ENCODE data around the gene RHO.
"Not testable (repeated sequence)": the region's sequence is repeated elsewhere in the genome, so short reads cannot be mapped to it uniquely, and the experiment has no call there.

RHO gene

DNA sequence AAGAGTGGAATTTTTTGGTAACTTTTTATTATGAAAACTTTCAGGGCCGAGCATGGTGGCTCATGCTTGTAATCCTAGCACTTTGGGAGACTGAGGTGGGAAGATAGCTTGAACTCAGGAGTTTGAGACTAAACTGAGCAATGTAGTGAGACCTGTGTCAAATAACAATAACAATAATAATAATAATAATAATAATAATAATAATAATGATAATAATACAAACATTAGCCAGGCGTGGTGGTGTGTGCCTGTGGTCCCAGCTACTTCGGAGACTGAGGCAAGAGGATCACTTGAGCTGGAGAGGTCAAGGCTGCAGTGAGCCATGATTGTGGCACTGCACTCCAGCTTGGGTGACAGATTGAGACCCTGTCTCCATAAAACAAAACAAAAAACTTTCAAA is 17.5 kb downstream of the RHO start:
- not testable (repeated sequence) for DNase-seq

DNA sequence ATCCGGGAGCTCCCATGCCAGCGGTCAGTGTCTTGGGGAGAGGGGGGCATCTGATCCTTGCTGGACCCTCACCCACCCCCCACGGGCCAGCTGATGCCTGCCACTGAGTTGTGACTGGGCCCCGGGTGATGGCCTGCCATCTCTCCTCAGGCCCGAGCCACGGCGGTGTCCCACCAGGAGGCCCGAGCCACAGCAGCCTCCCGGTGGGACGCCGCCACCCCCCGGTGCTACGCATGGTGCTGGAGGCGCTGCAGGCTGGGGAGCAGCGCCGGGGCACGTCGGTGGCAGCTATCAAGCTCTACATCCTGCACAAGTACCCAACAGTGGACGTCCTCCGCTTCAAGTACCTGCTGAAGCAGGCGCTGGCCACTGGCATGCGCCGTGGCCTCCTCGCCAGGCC is 18.8 kb downstream of the RHO start:
- no peak for DNase-seq

DNA sequence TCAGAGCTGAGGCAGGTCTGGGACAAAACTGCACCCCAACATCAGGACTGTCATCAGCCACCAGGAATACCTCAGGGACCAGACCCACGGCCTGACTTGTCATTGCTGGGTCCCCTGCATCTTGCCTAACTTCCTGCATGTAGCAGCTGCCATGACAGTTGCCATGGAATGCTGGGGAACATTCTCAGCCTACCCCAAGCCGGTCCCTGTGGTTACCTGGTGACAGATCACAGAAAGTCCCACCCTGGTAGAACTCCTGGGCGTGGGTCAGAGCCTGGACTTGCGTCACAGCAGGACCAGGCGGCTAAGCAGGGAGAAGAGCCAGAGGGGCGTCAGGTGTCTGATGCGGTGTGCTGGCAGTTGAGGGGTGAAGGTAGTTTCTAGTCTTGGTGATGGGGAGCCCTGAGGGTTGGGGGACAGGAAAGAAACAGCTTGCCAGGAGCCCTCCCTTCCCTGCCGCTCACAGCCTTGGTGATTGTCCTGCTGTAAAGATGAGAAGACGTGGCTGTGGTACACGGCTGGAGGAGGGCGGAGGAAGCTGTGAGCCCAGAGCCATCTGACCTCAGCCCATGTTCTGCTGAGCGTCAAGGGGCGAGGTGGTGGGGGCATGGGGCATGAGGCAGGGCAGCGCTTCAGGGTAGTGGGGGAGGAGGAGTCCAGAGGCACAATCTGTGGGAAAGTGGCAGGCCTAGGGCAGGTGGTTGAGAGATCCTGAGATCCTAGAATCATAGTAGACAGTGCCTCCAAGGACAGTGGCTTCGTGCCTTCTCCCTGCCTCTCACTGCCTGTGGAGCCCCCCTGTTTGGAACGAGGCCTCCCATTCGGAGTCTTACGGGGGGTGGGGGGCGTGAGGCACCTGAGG is 19.9 kb downstream of the RHO start:
- no peak for DNase-seq

DNA sequence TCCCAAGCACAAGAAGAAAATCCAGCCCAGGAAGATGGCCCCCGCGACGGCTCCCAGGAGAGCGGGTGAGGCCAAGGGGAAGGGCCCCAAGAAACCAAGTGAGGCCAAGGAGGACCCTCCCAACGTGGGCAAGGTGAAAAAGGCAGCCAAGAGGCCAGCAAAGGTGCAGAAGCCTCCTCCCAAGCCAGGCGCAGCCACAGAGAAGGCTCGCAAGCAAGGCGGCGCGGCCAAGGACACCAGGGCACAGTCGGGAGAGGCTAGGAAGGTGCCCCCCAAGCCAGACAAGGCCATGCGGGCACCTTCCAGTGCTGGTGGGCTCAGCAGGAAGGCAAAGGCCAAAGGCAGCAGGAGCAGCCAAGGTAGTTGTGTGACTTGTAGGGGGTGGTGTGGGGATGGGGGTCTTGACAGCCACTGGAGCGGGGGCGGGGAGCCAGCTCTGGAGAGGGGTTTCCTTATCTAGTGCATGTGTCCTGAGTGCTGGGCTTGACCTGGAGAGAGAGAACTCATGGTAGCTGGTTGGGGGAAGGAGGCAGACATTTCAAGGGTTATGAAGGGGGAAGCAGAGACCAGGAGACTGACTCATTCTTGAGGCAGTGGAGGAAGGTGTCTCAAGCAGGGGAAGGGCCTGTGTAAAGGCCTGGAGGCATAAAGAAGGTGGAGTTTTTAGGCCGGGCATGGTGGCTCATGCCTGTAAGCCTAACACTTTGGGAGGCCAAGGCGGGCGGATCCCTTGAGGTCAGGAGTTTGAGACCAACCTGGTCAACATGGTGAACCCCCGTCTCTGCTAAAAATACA is 20.8 kb downstream of the RHO start:
- no peak for DNase-seq

DNA sequence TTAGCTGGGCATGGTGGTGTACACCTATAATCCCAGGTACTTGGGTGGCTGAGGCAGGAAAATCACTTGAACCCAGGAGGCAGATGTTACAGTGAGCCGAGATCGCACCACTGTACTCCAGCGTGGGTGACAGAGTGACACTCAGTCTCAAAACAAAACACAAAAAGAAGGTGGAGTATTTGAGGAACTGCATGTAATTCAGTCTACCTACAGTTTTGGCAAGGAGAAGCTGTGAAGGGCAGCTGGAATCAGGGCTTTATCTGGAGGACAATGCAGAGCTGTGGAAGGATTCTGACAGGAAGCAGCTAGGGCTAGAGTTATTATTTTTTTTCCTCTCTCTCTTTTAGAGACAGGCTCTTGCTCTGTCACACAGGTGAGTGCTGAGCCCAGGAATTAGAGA is 21.4 kb downstream of the RHO start:
- no peak for DNase-seq

DNA sequence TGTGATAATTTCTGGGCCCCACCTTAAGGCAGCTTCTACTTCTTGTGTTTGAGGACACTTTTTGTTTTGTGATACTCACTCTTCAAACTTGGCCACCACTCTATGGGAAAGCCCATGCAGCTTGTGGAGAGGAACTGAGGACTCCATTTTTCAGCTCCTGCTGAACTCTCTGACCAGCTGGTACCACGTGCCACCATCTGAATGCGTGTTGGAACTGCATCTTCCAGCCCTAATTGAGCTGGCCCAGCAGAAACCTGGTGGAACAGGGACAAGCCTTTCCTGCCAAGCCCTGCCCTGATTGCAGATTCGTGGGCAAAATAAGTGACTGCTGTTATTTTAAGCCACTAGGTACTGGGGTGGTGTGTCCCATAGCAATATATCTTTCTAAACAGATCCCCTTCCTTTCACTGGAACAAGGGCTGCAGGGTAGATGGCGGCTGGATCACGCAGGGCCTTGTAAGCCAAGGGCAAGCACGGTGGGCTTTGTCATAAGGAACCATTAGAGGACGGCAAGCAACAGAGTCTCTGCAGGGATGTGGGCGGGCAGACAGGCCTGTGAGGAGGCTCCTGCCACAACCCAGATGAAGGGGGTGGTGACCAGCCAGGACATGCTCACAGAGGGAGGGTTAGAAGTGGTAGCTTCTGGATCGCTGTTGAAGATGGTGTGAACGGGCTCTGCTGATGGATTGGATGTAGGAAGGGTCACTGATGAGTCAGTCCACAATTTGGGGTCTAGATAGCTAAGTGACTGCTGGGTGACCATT is 24.0 kb downstream of the RHO start:
- no peak for DNase-seq

DNA sequence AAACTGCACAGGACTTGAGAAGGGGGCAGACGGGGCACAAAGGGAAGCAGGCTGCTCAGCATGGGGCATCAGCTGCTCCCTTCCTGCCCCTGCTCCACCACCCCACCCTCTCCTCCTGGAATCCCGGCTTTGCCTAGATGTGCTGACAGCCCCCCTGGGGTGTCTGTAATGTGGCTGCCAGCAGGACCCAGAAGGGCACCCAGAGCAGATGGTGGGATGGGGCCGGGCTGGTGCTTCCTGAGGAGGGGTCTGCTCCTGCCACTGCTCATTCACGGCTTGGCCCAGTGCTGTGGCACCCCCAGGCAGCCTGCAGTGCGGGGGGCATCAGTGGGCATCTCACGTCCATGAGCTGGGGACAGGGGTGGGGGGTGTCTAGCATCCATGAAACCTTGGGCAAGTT is 24.7 kb downstream of the RHO start:
- DNase-seq = no peak

DNA sequence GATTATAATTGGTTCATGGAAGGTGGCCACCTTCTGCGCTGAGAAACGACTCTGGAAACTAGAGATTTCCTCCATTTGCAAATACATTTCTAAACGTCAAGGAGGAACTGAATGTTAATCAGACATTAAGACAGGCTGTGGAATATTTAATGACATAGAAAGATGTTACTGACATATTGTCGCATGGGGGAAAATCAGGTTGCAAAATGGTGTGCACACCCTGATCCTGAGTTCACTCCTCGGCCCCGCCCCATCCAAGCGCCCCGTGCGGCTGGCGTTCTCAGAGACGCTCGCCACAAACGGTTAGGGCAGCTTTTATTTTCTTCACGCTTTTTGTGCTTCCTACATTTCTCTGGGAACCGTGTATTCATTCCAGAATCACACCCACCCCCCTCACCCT is 25.3 kb downstream of the RHO start:
- DNase-seq = no peak

DNA sequence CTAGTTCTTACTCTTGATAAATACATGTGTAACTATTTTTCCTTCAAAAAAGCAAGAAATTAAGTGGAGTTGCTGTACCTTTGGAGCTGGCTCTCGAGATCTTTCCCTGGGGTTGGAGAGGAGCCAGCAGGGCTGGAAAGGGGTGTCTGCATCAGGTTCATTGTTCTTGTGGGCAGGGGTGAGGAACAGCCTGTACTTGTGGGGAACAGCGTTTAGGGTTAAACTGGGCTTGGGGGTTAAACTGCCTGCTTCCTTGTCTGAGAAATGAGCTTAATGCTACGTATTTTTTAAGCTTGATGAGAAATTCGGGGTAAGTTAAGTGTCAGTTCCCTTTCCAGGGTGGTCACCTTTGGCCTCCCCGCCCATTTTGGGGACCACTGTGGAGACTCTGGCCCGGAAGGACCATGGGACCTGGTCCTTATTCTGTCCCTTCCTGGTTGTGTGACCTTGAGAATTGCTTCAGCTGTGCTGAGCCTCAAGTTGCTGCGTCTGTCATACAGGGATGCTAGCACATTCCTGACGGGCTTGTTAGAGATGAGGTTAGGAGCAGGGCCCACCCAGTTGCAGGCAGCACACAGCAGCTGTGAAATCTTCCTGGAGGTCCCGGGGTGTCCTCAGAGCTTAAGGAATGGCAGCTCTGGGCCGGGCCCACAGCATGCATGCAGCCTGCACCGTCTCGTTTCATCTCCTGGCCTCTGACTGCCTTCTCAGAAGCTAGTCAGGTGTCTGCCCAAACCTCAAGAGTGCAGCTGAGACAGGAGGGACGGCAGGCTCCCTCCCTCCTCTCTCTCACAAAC is 26.1 kb downstream of the RHO start:
- DNase-seq = no peak

DNA sequence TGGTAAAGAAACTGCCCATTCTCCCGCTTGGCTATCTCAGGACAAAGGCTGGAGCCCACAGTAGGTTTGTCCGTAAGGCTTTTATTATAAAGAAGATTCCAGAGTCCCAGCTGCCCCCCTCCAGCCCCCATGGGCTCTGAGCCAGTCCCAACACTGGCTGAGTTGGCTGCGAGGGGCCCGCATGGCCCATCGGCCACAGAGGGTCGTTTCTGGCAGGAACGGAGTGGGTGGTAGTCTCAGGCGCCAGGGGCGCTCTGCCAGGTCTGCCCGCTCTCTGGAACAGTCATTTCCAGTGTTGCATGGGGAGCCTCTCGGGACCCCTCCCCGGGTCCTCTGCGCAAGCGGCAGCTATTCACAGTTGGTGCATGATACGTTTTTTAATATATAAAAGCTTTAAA is 26.7 kb downstream of the RHO start:
- no peak for DNase-seq

DNA sequence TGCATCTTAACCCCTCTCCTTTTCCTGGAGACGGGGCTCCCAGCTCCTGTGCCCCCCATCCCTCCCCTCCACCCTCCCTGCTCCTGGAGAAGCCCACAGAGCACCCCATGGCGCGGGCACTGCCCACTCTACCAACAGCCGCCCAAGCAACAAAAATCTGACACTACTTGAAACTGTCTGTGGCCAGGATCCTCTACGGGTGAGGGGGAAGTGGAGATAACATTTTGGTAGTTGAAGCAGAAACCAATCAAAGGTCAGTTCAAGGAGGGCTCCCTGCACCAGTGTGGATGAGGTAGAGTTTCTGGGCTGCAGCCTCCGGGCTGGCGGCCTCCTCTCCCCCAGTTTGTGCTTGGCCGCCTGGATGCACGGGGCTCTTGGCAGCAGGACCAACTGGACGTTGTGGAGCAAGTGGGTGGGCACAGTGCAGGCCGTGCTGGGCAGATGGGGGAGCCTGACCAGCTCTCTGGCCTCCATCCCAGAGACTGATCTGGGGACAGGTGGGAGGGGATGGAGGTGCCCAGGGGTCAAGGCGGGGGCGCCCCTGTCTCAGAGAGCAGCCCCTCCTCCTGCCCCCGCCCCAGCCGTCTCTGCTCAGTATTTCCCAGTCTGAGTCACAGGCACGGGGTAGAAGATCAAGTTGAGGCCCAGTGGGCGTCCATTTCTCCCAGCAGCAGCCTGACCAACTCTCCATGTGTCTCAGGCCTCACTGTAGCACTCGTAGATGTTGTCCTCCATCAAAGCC is 27.3 kb downstream of the RHO start:
- no peak for DNase-seq

DNA sequence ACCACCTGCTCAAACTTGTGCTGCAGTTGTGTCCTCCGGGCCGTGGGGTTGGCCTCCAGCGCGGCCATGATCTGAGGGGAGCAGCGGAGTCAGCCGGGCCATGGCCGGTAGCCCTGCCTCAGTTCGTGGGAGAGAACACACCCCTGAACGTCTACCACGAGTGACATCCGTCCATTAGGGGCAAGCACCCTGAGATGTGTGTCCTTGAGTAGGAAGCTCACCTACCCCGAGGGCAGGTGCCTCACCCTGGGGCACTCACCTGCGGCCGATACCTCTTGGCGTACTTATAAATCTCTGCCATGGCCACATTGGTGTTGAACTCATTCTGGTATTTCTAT is 27.9 kb downstream of the RHO start:
- no peak for DNase-seq

DNA sequence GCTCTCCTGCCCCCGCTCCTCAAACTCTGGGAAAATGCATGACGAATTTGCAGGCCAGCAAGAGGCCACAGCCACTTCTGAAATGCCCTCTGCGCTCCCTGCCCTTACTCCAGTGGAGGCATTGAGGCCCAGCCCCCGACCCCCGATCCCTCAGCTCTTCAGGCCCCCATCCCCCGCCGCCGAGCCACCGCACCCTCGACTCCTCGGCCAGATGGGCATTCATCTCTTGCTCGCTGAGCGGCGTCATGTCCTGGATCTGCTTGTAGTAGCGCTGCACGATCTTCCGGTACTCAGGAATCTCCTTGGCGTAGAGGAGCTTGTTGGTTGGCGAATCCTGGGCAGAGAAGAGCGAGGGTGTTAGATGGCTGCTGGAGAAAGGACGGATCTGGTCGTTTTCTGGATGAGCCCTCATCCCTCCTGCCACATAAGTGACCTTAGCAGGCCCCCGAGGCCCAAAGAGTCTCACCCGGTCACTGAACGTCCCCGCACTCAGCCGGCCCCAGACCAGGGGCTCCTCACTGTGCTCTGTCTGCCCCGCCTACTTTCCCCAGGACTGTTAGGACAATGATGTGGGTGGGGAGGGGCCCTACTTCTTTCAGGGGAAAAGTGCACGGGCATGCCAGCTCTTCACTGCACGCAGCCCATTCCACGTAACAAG is 28.6 kb downstream of the RHO start:
- no peak for DNase-seq

DNA sequence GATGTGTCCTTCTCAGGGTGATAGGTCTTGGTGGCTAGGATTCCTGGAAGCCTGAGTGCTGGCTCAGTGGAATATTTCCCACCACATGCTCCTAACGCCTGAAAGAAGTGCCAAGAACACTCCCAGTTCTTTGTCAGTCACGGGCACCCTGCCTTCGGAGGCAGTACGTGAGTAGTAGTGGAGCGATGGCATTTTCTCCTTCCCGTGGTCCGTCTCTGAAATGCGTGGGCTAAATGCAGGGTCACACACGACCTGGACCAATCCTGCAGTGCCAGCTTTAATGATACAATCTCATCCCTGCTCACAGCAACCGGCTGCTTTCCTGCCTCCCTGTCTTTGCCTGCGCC is 29.1 kb downstream of the RHO start:
- DNase-seq = no peak

DNA sequence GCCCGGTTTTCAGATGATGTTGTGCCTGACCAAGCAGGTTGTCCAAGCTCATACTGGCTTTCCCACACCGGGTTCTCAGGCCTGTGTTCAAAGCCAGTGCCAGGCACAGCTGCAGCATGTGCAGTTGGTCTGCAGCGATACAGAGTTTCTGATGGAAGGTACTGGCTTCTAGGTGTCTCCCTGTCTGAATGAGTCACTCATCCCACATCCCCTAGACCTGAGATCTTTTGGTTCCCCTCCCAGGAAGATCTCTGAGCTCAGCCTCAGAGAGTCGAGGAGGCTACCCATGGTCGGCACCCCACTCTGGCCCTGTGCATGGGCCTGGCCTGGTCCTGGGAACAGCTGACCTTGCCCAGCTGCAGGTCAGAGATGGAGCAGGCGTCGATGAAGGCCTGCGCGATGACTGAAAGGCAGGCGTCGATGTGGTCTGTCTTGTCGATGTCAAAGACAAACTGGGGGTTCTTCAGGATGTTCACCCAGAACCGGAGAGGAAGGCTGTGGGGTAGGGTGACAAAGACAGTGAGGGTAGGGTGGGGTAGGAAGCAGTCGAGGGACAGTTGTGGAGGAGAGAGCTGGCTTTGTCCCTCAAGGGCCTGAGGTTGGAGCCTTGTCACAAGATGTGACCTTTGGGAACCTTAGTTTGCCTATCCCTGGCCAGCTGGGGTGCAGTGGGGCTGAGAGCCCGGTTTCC is 29.8 kb downstream of the RHO start:
- no peak for DNase-seq

DNA sequence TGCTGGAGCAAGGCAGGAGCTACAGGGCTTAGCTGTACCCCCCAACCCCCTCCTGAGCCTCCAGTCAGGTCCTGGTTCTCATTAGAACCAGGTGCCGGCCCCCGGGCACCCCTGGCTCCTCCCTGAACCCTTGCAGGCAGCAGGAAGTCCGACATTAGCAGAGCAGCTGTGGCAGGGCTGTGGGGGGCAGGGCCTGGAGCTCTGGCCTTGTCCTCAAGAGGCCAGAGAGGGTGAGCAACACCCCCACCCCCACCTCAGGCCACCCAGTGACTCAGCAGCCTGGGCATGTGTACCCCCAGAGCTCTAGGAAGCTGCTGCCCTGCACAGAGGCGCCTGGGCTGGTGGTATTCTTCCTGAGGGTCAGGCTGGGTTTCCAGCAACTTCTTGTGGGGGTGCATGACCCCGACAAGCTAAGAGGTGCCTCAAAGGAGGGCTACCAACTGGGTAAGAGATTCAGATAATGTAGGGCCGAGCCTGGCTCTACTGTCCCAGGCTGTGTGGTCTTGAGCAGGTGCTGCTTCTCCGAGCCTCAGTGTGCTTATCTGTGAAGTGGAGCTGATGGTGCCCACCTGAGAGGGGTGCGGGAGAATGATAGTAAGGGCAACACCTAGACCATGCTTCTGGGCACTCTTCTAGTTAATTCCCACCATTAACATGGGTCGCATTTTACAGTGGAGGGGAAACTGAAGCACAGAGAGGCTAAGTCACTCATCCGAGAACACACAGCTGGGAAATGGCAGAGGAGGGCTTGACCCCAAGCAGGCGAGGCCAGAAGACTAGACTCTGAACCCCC is 30.5 kb downstream of the RHO start:
- no peak for DNase-seq

DNA sequence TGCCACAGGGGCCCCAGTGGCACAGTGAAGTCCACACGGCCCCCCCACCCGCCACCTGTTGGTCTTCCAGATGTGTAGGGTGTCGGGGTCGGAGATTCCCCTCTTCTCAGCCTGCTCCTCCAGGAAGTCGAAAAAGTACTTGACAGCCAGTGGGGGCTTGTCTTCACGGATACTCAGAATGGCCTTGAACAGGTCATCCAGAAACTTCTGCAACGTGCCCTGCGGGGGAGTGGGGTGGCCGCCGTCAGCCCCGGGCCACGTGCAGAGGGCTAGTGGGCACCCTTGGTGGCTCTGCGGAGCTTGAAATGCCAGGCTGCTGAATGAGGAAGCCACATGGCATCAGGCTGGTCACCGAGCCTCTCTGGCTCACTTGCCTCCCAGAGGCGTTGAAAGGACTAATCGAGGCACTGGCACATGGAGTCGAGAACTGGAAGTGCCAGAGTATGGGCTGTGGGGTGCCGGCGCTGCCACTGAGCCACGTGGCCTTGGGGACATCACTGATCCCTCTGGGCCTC is 31.2 kb downstream of the RHO start:
- DNase-seq = no peak

DNA sequence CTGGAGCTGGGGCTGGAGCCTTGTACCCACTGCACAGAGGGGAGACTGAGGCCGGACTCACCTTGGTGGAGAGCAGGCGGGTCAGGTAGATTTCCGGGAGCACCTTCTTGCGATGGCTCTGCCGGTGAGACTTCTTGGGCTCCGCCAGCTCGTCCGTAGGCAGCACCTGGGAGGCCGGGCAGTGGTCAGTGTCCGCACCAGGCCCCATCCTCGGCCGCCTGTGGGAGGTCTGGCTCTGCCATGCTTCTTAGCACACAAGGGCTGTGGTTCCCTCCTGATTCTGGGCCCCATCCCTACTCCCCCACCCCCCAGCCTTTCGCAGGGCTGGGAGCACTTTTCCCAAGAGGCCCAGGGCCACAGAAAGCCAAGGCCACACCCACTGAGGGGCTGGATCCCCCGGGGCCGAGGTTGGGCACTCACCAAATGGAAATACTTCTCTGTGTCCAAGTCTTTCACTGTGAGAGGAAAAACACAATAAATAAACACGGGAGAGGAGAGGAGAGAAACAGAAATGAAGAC is 31.9 kb downstream of the RHO start:
- no peak for DNase-seq

DNA sequence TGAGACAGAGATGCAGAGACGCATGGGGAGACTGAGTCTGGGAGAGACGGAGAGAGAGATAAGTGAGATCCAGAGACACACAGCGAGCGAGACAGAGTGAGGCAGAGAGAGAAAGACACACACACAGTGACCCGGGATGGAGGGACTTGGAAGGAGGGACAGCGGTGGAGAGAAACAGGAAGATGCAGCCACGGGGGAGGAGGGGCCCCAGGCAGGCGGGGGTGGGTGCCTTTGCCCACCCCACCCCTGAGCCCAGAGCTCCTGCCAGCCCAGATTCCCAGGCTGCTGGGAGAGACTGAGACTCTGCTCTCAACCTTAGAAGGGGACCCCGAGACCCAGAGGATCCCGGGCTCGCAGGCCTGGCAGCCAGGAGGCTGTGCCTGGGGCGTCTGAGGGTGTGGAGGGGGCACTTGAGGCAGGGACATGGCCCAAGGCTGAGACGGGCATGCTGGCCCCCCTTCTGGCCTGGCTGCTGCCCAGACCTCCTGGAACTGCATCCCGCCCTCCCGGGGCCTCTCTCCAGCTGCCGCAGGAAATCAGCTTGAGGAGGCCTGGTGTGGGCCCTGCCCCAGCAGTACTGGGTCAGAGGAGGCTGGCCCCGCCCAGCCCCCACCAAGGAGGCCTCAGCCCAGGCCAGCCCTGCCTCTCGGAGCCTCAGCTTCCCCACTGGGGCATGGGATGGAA is 32.6 kb downstream of the RHO start:
- DNase-seq = no peak

Data from hippocampal formation (tissue), 2 donors.